Thyroid gland (tissue), 4 donors: Measurements from ENCODE around the gene STIM1. TPM values are rescaled to one million over a fixed set of nuclear protein-coding genes. Genes with fewer than 3 reads are reported as not detected.

Experiments
- DNase-seq, 2 donors: peaks; one replicate each; pipeline ENCODE4 v3.0.0-alpha.2; 2019
- H3K27ac ChIP-seq, 3 donors: fragments of 200-600 bp; sonication (generic); 1 replicate in 2 of 3; 2 replicates in 1 of 3; pipeline ENCODE4 v1.5.1; 2016 to 2019; ENCODE audit warnings: mild to moderate bottlenecking in 1 of 3, moderate library complexity in 1 of 3
- H3K27me3 ChIP-seq: fragments of 200-600 bp; sonication (generic); one replicate; pipeline ENCODE4 v1.5.1; 2019
- H3K36me3 ChIP-seq, 2 donors: fragments of 200-600 bp; sonication (generic); one replicate each; pipeline ENCODE4 v1.5.1; 2016 to 2019
- H3K4me1 ChIP-seq, 2 donors: fragments of 200-600 bp; sonication (generic); one replicate each; pipeline ENCODE4 v1.5.1; 2017 to 2019
- H3K4me3 ChIP-seq, 3 donors: fragments of 200-600 bp; sonication (generic); replicated peaks in 1 of 3; 1 replicate in 2 of 3; 2 replicates in 1 of 3; pipeline ENCODE4 v1.5.1; 2016; ENCODE audit warnings: mild to moderate bottlenecking in 1 of 3
- H3K9me3 ChIP-seq: fragments of 200-600 bp; sonication (generic); one replicate; pipeline ENCODE4 v1.5.1; 2017
- POLR2A ChIP-seq, 2 donors: fragments of 450-650 bp; IDR thresholded peaks; one replicate each; pipeline ENCODE4 v1.6.1; 2017; ENCODE audit warnings: antibody characterized with exemption in 2 of 2, mild to moderate bottlenecking in 2 of 2, moderate library complexity in 1 of 2
- WGBS, 2 donors: methylation state at CpG; one replicate each; pipeline ENCODE4 v1.1.5; 2017; 5-methylcytosine and 5-hydroxymethylcytosine counted together
- intact Hi-C: fragments of 100-400 bp; cut with DNase I; formaldehyde crosslinking; loops from one replicate; pipeline ENCODE4 v1.15.1; 2023
- total RNA-seq, 4 donors: library from RNA; depleted of rRNA; stranded (reverse); fragments of >200 nt; gene quantifications; one replicate each; pipeline ENCODE4 v1.2.3, GENCODE V29; 2016
- TF ChIP-seq, protein P1 (sequence below), 6 experiments: fragments of 200-600 bp in 3 of 6; fragments of 450-650 bp in 3 of 6; sonication (generic) in 3 of 6; IDR thresholded peaks; one replicate each; pipeline ENCODE4 v1.5.1; 2016 to 2019; ENCODE audit warnings: antibody characterized with exemption in 6 of 6, mild to moderate bottlenecking in 2 of 6, inconsistent platforms in 1 of 6, moderate library complexity in 1 of 6

STIM1 gene
- total RNA-seq, 4 donors from 2014 or later: 54.3 to 89.2 (median 71.0) TPM

- H3K27ac ChIP-seq: no peak overlapping the region
- no peaks in the 10 kb centered on the region for H3K9me3 ChIP-seq
- intact Hi-C loops: no loop called here
- H3K27me3 ChIP-seq: no peaks in the 10 kb centered on the region
- H3K36me3 ChIP-seq: peaks cover 12 to 17% of the 10 kb centered on the region in 2 donors
- DNase-seq: peak in 1 of 2 donors; percentile 40
- no peaks in the 10 kb centered on the region for H3K4me1 ChIP-seq
- TF ChIP-seq, protein P1, sequence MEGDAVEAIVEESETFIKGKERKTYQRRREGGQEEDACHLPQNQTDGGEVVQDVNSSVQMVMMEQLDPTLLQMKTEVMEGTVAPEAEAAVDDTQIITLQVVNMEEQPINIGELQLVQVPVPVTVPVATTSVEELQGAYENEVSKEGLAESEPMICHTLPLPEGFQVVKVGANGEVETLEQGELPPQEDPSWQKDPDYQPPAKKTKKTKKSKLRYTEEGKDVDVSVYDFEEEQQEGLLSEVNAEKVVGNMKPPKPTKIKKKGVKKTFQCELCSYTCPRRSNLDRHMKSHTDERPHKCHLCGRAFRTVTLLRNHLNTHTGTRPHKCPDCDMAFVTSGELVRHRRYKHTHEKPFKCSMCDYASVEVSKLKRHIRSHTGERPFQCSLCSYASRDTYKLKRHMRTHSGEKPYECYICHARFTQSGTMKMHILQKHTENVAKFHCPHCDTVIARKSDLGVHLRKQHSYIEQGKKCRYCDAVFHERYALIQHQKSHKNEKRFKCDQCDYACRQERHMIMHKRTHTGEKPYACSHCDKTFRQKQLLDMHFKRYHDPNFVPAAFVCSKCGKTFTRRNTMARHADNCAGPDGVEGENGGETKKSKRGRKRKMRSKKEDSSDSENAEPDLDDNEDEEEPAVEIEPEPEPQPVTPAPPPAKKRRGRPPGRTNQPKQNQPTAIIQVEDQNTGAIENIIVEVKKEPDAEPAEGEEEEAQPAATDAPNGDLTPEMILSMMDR (IDR thresholded peaks at IDR 0.05): peak in 5 of 6 experiments; percentile 7 to 57 (median 43)
- no peak for TF ChIP-seq POLR2A (IDR thresholded peaks at IDR 0.05)
- no peak overlapping the region for H3K4me3 ChIP-seq
- 74 to 79% methylated on average over 18 of the region's 18 CpGs for WGBS, 2 donors
Measured at GRCh38 chr11:3824714-3825472, 30.6 kb upstream of the STIM1 start.

DNA sequence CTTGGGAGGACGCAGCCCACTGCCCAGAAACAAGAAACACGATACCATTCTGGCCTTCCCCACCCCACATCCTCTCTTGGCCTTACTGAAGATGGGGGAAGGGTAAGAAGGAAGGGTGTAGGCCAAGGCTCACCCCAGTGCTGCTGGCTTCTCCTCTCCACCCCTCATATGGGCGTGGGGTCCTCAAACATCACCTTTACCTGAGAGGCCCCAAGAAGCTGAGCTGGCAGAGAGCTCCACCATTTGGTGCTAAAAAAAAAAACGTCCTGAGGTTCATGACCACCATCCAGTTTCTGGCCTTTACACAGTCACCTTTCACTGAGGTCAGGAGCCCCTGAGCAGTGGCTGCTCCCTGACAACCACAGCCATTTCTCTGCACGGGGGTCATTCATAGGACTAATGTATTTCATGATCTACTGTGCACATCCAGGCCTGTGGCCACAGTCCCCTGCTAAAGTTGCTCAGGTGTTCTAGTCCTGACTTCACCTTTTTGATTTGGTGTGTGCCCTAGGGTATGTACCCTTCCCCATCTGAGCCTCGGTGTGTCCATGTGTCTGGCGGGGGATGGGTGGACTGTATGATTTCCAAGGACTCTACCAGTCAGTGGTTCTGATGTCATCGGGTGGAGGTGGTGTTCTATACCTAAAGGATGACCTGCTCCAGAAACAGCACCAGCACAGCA lies 29.9 kb upstream of the STIM1 start:
- no peak overlapping the region for H3K27ac ChIP-seq
- TF ChIP-seq, protein P1 (IDR thresholded peaks at IDR 0.05): no peak
- TF ChIP-seq POLR2A (IDR thresholded peaks at IDR 0.05): no peak
- no peak for DNase-seq
- no peaks in the 10 kb centered on the region for H3K4me1 ChIP-seq
- H3K36me3 ChIP-seq: peaks cover 12 to 17% of the 10 kb centered on the region in 2 donors
- H3K27me3 ChIP-seq: no peaks in the 10 kb centered on the region
- no peak overlapping the region for H3K4me3 ChIP-seq
- H3K9me3 ChIP-seq: no peaks in the 10 kb centered on the region
- intact Hi-C loops: no loop called here
- 75% methylated on average over 8 of the region's 8 CpGs for WGBS, 2 donors

DNA sequence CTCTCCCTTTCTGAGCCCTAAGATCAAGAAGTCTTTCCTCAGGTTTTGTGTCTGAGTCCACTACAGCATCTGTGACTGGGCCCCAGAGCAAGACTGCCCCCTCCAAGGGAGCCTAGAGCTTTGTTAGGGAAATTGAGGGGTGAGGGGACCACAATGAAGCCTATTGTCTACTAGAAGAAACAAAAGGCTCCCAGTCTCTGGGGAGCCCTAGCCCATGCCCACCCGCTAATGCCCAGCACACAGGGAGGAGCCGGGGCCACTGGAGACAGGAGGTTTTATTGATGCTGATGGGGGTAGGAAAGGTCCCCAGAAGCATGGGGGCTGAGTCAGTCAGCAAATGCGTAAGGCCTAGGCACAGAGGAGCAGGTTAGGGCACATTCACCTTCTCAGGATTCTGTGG lies 28.7 kb upstream of the STIM1 start:
- Histone ChIP-seq H3K36me3 (peaks cover 12 to 17% of the 10 kb centered on the region in 2 donors), H3K4me1 (no peaks in the 10 kb centered on the region), H3K27me3 (no peaks in the 10 kb centered on the region), H3K4me3 (no peak overlapping the region), H3K27ac (no peak overlapping the region), H3K9me3 (no peaks in the 10 kb centered on the region)
- TF ChIP-seq, protein P1 (IDR thresholded peaks at IDR 0.05): no peak
- no peak for TF ChIP-seq POLR2A (IDR thresholded peaks at IDR 0.05)
- no peak for DNase-seq
- 73 to 91% methylated on average over 3 of the region's 3 CpGs for WGBS, 2 donors
- intact Hi-C loops: no loop called here

DNA sequence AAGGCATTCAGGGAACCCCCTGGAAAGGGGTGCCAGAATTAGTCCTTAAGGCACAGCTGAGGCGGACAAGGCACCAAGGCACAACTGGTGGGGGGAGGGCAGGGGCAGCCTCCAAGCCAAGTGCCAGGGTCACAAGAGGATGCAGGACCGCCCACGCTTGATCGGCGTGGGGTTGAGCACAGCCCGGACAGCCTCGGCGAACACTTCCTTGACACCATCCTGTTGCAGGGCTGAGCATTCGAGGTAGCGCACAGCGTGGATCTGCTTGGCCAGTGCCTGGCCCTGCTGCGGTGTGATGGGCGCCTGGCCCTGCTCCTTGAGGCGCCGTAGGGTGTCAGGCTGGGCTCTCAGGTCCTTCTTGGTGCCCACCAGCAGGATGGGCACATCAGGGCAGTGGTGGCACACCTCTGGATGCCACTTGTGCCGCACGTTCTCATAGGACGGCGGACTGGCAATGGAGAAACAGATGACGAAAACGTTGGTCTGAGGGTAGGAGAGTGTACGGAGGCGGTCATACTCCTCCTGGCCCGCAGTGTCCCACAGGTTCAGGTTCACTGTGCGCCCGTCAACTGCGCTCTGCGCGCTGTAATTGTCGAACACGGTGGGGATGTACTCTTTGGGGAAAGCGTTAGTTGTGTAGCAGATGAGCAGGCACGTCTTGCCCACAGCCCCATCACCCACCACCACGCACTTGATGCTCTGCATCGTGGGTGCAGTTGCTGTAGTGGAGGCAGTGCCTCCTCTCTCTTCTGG lies 27.9 kb upstream of the STIM1 start:
- WGBS, 2 donors: 95% methylated on average over 28 of the region's 35 CpGs
- Histone ChIP-seq H3K4me1 (peaks cover 0 to 3% of the 10 kb centered on the region in 2 donors), H3K9me3 (no peaks in the 10 kb centered on the region), H3K27me3 (no peaks in the 10 kb centered on the region), H3K4me3 (no peak overlapping the region), H3K36me3 (peaks cover 12 to 17% of the 10 kb centered on the region in 2 donors), H3K27ac (no peak overlapping the region)
- intact Hi-C loops: no loop called here
- TF ChIP-seq, protein P1 (IDR thresholded peaks at IDR 0.05): no peak
- no peak for TF ChIP-seq POLR2A (IDR thresholded peaks at IDR 0.05)
- no peak for DNase-seq
